ENCODE data around the gene FNDC3B.

DNA sequence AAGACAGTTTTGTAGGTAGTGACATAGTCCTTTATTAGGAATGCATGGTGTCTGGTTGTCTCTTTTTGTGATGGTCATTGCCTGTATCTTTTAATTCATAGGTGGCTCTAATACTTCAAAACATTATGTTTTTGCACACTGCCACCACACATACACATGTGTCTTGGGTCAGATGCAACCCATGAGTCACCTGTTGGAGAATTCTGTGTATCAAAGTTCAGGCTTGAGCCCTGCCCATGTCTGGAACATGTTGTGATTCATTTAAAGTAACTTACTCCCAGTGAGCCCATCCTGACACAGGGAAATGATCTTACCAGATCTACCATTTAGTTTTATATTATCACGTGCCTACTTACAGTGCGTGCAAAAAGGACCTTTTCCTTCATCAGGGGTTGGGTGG lies 266.2 kb downstream of the FNDC3B start:
- TF ChIP-seq ZFX (IDR thresholded peaks at IDR 0.05; ENCODE audit: borderline replicate concordance) (no peak), CTCF (IDR thresholded peaks at IDR 0.05) (no peak)
